HG02870 (cell line): ENCODE measurements around the gene PRIMA1.

Experiments used
- ATAC-seq: cut with Tn5 transposase; IDR thresholded peaks from one replicate; pipeline ENCODE4 v1.9.1; 2021; ENCODE audit warnings: mild to moderate bottlenecking, moderate library complexity; ENCODE audit not compliant: unreplicated experiment

The PRIMA1 gene

GRCh38 chr14:93797071-93797470 is 8.8 kb upstream of the PRIMA1 start:
- ATAC-seq: no peak

- ATAC-seq: no peak
Observed at GRCh38 chr14:93794756-93795155, 6.5 kb upstream of the PRIMA1 start.

GRCh38 chr14:93793555-93794324 is 5.5 kb upstream of the PRIMA1 start:
- ATAC-seq: no peak

- ATAC-seq: no peak
Observed at GRCh38 chr14:93792391-93792790, 4.1 kb upstream of the PRIMA1 start.

- ATAC-seq: no peak
Observed at GRCh38 chr14:93790966-93791365, 2.7 kb upstream of the PRIMA1 start.

GRCh38 chr14:93789228-93790130 is 1.2 kb upstream of the PRIMA1 start:
- no peak for ATAC-seq

- no peak for ATAC-seq
Observed at GRCh38 chr14:93788543-93789227, 400 bp upstream of the PRIMA1 start.

- no peak for ATAC-seq
Observed at GRCh38 chr14:93787465-93788292, 606 bp downstream of the PRIMA1 start.

GRCh38 chr14:93785423-93785822 is 2.9 kb downstream of the PRIMA1 start:
- no peak for ATAC-seq

- no peak for ATAC-seq
Observed at GRCh38 chr14:93784878-93785277, 3.4 kb downstream of the PRIMA1 start.

- ATAC-seq: no peak
Observed at GRCh38 chr14:93780813-93781400, 7.4 kb downstream of the PRIMA1 start.

- no peak for ATAC-seq
Observed at GRCh38 chr14:93778856-93779629, 9.2 kb downstream of the PRIMA1 start.

- ATAC-seq: no peak
Observed at GRCh38 chr14:93778453-93778852, 9.8 kb downstream of the PRIMA1 start.

- no peak for ATAC-seq
Observed at GRCh38 chr14:93775744-93776143, 12.5 kb downstream of the PRIMA1 start.

GRCh38 chr14:93775158-93775557 is 13.1 kb downstream of the PRIMA1 start:
- no peak for ATAC-seq

- ATAC-seq: no peak
Observed at GRCh38 chr14:93772263-93772662, 16.0 kb downstream of the PRIMA1 start.

- ATAC-seq: no peak
Observed at GRCh38 chr14:93765970-93766369, 22.3 kb downstream of the PRIMA1 start.

- ATAC-seq: no peak
Observed at GRCh38 chr14:93765155-93765554, 23.1 kb downstream of the PRIMA1 start.

GRCh38 chr14:93764211-93764659 is 24.1 kb downstream of the PRIMA1 start:
- no peak for ATAC-seq
